ENCODE measurements around the gene BAG3.
"Not testable (repeated sequence)": the region's sequence is repeated elsewhere in the genome, so short reads cannot be mapped to it uniquely, and the experiment has no call there.

The BAG3 gene

GRCh38 chr10:119689016-119689580, 37.9 kb downstream of the BAG3 start:
- no peak for DNase-seq (ENCODE audit: low read depth in 3 of 3, low spot score in 1 of 3)

DNA sequence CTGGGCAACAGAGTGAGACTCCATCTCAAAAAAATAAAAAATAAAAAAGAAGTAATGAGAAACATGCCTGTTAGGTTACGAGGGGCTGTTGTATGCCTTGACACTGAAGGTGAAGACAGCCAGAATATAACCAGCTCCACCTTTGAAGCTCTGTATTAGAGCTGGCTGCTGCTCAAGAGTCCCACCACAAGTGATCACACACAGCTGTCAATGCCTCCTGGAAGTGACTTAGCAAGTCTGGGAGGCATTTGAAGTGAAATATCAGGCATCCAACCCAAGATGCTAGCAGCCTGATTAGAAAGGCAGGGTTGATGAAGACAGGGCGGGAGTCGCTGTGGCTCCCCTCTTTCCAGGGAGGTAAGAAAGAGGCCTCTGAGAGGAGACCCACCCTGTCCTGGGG, 40.5 kb downstream of the BAG3 start:
- no peak for DNase-seq (ENCODE audit: low read depth in 3 of 3, low spot score in 1 of 3)

DNA sequence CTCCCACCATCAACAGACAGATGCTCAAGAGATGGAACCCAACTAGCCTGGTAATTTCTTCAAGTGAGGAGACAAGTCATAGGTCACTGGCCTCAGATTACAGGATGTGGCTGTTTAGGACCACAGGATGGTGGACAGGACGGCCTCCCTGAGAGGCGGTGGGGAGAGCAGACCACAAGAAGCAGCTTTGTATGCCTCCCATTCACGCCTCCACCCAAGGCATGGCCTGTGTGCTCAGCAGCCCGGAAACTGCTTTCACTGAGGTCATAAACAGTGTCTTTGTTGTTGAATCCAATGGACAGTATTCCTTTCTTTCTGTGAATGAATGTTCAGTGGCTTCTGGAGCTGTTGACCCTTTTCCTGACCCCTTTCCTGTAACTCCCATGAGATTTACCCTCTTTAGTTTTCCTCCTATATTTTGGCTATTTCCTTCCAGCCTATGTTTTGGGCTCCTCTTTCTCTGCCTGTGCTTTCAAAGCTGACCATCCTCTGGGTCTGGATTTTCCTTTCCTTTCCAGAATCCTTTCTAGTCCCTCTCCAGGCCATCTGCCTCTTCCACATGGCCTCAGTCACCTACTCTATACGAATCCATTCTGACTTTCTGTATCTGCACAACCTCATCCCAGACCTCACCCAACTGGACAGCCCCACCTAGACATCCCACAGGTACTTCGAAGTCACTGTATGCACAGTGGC, 42.2 kb downstream of the BAG3 start:
- DNase-seq (ENCODE audit: low read depth in 3 of 3, low spot score in 1 of 3), result no peak

DNA sequence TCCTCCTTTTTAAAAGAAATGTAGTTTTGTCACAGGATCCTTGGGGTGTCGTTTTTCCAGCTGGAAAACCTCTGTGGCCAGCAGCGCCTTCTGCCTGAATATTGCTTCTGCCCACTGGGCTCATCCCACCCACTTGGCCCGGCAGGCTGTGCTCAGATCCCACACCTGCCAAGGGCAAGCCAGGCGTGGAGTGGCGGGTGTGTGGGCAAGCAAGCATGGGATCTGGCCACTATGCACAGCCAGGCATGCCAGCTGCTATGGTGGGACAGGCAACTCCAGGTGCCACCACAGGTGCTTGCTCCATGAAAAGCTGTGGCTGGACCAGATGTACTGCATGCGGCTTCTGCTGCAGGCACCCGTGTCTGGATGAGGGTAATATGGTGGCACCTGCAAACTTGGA, 43.4 kb downstream of the BAG3 start:
- no peak for DNase-seq (ENCODE audit: low read depth in 3 of 3, low spot score in 1 of 3)

- DNase-seq (ENCODE audit: low read depth in 3 of 3, low spot score in 1 of 3), result no peak
Observed at GRCh38 chr10:119700321-119700954, 49.3 kb downstream of the BAG3 start.

DNA sequence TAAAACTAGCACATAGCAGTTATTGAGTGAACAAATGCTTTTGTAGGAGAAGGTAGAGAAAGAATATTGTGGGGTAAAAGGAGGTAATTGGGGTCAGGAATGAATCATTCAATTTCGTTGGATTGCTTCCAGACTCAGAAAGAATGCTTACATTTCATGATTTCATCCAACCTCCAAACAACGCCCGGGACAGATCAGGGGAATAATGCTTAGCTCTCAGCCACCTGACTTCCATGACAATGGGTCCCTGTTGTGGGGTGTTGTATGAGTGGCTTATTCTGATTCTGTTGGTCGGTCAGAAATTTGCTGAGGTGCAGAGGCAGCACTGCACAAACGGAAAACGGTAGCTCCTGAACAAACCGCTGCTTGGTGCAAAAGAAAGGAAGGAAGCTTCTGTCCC, 50.7 kb downstream of the BAG3 start:
- no peak for DNase-seq (ENCODE audit: low read depth in 3 of 3, low spot score in 1 of 3)

DNA sequence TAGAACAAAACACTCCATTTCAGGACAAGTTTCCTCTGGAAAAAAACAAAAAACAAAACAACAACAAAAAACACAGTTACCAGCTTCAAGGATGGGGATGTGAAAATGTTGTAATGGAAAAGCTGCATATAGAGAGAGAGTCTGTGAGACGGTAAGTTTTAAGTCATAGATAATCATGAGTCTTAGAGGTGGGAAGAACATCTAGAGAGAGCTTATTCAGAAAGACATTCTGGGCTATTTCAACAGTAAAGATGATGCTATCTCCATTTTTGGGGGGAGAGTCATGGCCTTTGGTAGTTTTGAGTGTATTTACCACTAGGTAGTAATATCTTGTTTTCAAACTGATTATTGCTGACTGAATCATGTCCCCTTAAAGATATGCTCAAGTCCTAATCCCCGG, 51.4 kb downstream of the BAG3 start:
- no peak for DNase-seq (ENCODE audit: low read depth in 3 of 3, low spot score in 1 of 3)

GRCh38 chr10:119703903-119704508, 52.8 kb downstream of the BAG3 start:
- no peak for DNase-seq (ENCODE audit: low read depth in 3 of 3, low spot score in 1 of 3)

DNA sequence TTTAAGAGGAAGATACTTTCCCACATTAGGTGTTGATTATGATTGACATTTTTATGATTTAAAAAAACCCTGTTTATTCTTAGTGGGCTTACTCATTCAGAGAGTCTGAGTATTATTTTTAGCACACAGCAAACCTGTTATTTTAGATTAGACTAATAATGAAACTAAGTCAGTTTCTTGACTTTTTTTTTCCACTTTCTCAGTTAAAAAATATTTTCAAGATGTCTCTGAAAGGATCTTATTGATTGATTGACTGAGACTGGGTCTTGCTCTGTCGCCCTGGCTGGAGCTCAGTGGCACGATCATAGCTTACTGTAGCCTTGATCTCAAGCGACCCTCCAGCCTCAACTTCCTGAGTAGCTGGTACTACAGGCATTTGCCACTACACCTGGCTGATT, 54.3 kb downstream of the BAG3 start:
- no peak for DNase-seq (ENCODE audit: low read depth in 3 of 3, low spot score in 1 of 3)

GRCh38 chr10:119706521-119707278, 55.5 kb downstream of the BAG3 start:
- DNase-seq (ENCODE audit: low read depth in 3 of 3, low spot score in 1 of 3), result no peak

- not testable (repeated sequence) for DNase-seq (ENCODE audit: low read depth in 3 of 3, low spot score in 1 of 3)
Observed at GRCh38 chr10:119707331-119707730, 56.2 kb downstream of the BAG3 start.

DNA sequence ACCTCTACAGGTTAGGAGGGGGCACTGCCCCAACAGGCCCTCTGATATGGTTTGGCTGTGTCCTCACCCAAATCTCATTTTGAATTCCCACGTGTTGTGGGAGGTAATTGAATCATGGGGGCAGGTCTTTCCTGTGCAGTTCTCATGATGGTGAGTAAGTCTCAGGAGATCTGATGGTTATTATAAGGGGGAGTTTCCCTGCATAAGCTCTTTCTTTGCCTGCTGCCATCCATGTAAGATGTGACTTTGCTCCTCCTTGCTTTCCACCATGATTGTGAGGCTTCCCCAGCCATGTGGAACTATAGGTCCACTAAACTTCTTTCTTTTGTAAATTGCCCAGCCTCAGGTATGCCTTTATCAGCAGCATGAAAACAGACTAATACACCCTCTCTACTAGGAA, 59.8 kb downstream of the BAG3 start:
- DNase-seq (ENCODE audit: low read depth in 3 of 3, low spot score in 1 of 3), result not testable (repeated sequence)

DNA sequence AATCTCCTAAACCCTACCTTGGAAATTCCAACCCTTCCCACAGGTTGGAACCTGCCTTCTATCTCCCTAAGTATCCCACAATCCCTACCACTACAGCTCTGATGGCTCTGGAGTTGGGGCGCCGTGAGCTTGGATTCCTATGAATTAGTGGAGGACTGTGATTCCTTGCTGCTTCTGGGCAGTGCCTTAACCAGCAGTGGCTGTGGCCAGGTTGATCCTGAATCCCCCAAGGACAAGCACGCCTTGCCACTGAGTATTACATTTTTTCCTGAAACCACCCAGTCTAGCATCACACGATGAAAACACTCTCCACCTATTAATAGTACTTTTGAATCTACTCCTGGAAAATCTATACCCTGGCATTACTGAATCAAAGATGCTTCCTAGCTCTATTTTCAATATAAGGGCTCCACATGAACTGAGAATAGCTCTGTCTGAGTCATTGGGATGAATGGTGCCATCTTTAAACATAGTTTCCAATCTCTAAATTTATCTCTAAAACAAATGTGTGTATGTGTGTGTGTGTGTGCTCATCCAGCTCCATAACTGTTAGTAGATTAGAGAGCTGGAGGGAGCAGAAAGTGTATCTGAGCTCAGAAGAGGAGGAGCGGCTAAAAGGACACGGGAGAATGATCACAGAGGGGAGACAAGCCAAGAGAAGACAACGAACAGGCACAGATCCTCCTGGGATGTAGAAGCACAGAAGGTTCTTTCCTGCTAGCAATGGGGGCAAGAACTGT, 62.7 kb downstream of the BAG3 start:
- no peak for DNase-seq (ENCODE audit: low read depth in 3 of 3, low spot score in 1 of 3)

DNA sequence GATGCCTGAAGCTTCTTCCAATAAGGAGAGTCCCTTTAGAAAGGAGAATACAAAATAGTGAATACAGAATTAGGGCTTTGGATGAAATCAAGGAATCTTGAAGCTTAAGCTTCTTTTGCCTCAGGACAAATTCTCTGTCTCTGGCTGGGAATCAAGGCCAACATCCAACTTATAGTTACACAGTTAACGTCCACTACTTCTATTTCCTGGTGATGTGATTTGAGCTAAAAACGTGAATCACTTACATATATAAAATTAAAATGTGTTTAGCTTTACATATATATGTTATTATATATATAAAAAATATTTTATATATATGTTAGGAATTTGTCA, 63.3 kb downstream of the BAG3 start:
- no peak for DNase-seq (ENCODE audit: low read depth in 3 of 3, low spot score in 1 of 3)

DNA sequence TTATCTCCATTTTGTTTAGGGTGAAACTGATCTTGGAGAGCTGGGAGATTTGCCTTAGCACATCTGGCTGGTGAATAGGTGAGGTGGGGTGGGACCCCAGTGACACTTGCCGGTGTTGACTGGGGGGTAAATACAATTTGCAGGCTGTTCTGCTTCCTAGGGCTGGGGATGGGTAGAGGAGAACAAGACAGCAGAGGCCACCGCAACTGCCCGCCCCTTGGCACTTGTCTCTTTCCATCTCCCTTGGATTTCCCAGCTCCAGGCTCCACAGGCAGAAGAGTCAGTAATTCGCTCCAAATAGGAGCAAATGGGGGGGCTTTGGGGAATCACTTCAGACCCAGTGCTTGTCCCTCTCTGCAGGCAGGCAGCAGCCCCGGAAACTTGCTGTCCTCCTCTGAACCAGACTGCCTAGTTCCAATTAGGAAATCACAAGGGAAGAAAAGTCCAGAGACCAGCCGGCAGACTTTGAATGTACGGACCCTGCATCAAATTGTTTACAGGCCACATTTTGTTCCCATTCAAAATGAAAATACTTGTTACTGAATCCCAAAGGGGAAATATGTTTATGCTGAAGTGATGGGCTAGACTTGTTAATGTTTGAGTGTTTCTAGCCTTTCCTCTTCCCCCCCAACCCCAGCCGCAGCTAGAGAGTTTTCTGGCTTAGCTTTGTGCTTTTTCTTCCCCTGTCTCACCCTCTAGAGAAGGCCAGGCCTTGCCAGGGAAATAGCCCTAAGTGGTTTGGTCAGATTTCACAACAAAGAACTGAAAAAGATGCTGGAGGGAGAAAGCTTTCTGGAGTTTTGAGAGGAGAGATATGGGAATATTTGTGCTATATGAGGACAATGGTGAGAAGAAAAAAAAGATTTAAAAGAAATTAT, 64.7 kb downstream of the BAG3 start:
- DNase-seq (ENCODE audit: low read depth in 3 of 3, low spot score in 1 of 3), result no peak

DNA sequence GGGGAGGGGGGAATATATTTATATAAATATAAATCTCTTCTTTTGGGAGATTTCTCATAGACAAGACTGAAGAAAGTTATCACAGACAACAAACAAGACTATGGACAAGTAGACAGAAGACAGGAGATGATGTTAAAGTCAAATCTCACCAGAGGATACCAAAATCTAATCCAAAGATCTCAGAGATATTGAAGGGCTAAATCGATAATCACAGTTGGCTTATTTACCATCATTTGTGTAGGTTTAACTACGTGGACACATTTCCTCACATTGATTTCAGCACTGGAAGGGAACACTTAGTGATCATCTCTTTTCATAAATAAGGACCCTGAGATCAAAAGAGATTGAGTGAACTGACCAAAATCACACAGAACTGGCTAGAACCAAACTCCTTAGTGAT, 72.0 kb downstream of the BAG3 start:
- DNase-seq (ENCODE audit: low read depth in 3 of 3, low spot score in 1 of 3), result no peak

DNA sequence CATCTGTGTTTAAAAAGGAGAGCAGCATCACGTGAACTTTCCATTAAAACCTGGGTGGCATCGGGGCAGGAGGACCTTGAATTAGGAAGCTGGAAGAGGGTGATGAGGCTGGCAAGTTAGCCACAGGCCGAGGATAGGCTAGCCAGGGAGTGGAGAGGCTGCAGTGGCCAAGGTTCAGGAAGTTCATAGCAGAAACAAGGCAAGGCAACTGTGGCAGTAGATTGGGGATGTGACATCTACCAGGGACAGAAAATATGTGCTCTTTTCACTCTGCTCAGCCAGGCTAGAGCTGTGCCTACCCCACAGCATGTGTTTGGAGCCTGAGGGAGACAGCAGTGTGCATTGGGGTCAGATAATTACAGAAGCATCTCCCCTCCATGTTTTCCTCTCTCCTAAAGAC, 72.4 kb downstream of the BAG3 start:
- no peak for DNase-seq (ENCODE audit: low read depth in 3 of 3, low spot score in 1 of 3)

DNA sequence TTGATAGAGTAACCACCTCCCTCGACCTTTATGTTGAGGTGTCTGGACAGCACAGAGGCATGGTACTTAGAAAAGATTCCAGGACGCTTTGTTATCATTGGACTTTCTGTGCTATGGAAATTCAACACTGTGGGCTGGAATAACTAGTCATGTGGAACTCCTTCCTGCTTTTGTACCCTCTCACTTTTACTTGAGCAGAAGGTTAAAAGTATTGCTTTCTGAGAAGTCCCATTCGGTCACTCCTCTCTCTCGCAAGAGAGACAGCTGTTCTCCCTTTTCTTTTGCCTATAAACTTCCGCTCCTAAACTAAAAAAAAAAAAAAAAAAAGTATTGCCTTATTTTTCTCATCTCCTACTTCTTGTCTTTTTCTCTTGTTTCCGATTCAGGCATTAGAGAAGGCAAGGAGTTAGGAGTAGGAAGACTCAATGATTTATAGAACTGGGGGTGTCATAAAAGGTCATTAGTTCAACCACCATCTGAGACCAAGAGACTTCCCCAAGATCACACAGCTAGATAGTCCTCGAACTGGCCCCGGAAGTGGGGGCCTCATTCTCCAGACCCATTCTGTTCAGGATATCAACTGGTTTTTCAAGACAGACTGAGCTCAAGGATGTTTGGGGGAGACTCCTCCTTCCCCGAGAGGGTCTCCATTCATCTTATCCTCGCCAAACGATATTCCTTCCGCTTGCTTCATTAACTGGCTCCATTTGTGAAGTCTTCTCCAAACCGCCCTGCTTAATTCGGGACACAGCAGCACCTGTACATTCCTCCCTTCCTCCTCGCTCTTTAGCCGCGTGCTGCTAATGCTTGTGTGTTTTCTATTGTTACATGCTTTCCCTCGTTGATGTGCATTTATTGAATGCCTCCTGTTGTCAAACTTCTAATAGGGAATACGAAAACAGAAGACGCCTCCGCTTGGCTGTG, 73.7 kb downstream of the BAG3 start:
- no peak for DNase-seq (ENCODE audit: low read depth in 3 of 3, low spot score in 1 of 3)

DNA sequence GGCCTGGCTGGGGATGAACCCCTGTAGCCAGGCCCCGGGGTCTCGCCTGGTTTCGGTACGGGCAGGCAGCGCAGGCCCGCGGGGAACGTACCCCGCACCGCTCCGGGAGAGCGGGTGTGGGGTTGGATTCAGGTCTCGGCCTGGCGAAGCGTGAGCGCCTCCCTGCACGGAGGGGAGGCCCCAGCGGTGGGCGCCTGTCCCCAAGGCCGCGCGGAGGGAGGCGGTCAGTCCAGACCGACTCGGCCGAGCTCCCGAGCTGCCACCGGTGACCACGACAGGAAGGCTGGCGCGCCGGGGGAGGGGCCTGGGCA, 74.3 kb downstream of the BAG3 start:
- no peak for DNase-seq (ENCODE audit: low read depth in 3 of 3, low spot score in 1 of 3)

Measured in stimulated activated CD4-positive, alpha-beta T cell treated with anti-CD3 and anti-CD28 coated beads, TNF-alpha, amount 100 ng/mL, for 1 hour (primary cell).